Heart right ventricle (tissue), 16 donors: ENCODE results near the gene TRIM14. TPM values are rescaled to one million over a fixed set of nuclear protein-coding genes. Genes with fewer than 3 reads are reported as not detected.
"Not testable (repeated sequence)": the region's sequence is repeated elsewhere in the genome, so short reads cannot be mapped to it uniquely, and the experiment has no call there.

Experiments used
- ATAC-seq, 8 donors: fragments of 200-7000 bp; cut with Tn5 transposase; one replicate each; pipeline ENCODE4 v1.9.1; 2020; ENCODE audit warnings: mild to moderate bottlenecking in 8 of 8, moderate library complexity in 8 of 8, moderate number of reproducible peaks in 1 of 8
- DNase-seq, 2 donors: peaks; one replicate each; pipeline ENCODE4 v3.0.0-alpha.2; 2020
- H3K27ac ChIP-seq, 10 donors: fragments of 200-600 bp; sonication (generic) in 2 of 10; one replicate each; pipeline versions ENCODE4 v1.5.0 to v1.8.0; 2020 to 2022; ENCODE audit warnings: mild to moderate bottlenecking in 3 of 10
- H3K27me3 ChIP-seq, 7 donors: fragments of 200-600 bp; one replicate each; pipeline ENCODE4 v1.8.0; 2021 to 2022; ENCODE audit warnings: mild to moderate bottlenecking in 2 of 7
- H3K36me3 ChIP-seq, 9 donors: fragments of 200-600 bp; sonication (generic) in 1 of 9; one replicate each; pipeline versions ENCODE4 v1.5.0 to v1.8.0; 2020 to 2022; ENCODE audit warnings: mild to moderate bottlenecking in 2 of 9
- H3K4me1 ChIP-seq, 9 donors: fragments of 200-600 bp; sonication (generic) in 1 of 9; one replicate each; pipeline versions ENCODE4 v1.5.0 to v1.8.0; 2020 to 2022; ENCODE audit warnings: mild to moderate bottlenecking in 4 of 9
- H3K4me3 ChIP-seq, 10 donors: fragments of 200-600 bp; sonication (generic) in 2 of 10; one replicate each; pipeline versions ENCODE4 v1.5.0 to v1.8.0; 2020 to 2022; ENCODE audit warnings: mild to moderate bottlenecking in 7 of 10, moderate library complexity in 2 of 10
- H3K9me3 ChIP-seq, 11 donors: fragments of 200-600 bp in 10 of 11; sonication (generic) in 2 of 11; one replicate each; pipeline versions ENCODE4 v1.5.0 to v1.8.0; 2013 to 2022; ENCODE audit warnings: mild to moderate bottlenecking in 2 of 11, control low read depth in 1 of 11, moderate library complexity in 1 of 11
- CTCF ChIP-seq, 9 donors: fragments of 200-600 bp; sonication (generic) in 2 of 9; IDR thresholded peaks; one replicate each; pipeline versions ENCODE4 v1.5.0 to v1.8.0; 2021 to 2022; ENCODE audit warnings: antibody characterized with exemption in 9 of 9, mild to moderate bottlenecking in 5 of 9, moderate library complexity in 1 of 9
- WGBS, 2 donors: extraction: QIAGEN DNeasy Blood & Tissue Kit; methylation state at CpG; one replicate each; pipeline ENCODE4 v1.1.7; 2013; ENCODE audit warnings: inconsistent platforms in 1 of 2; 5-methylcytosine and 5-hydroxymethylcytosine counted together
- intact Hi-C, 10 donors: fragments of 100-400 bp; cut with DNase I; formaldehyde crosslinking; loops; one replicate each; pipeline versions ENCODE4 v1.11.1 to v1.14.2; 2022
- polyA plus RNA-seq, 2 donors: library from polyadenylated mRNA; stranded (reverse); fragments of 200-250 nt; gene quantifications; one replicate each; pipeline ENCODE4 v1.2.3, GENCODE V29; 2013
- total RNA-seq, 10 donors: library from RNA; stranded (reverse); fragmentation: NEBNext Ultra II Directional in 3 of 10; extraction: Animal tissue kit (Norgen Biotek cat#: 25700) in 3 of 10; gene quantifications; one replicate each; pipeline versions ENCODE4 v1.2.1 to v1.2.4, GENCODE V29; 2021 to 2023
- donor health status: Arrhythmogenic right ventricular cardiomyopathy.
- donor health status: ischemic (EF 13 %, LVEDD 7.1; RV severe dilation, severe dysfunction).
- donor health status: healthy with polysubstance abuse.
- donor health status: DM: no; HTN: yes; CAD: no.
- donor health status: DM: no; HTN: no; CAD: no.
- donor health status: ischemic (EF 25% LVEDD 6.9; RV normal size, moderate dysfunction).
- donor health status: ischemic (EF 25% LVEDD 5.7; RV mildly dilated, moderate dysfunction).
- donor health status: healthy.
- donor health status: DM: yes; HTN: yes; CAD: no.
- donor health status: Ischemic cardiomyopathy.
- donor health status: ischemic (EF 35%, LVEDD 5.7; RV mildly dilated, moderate dysfunction).
- donor health status: nonischemic (EF 11% LVEDD 7.7; RV severe dilation, severe dysfunction).
- donor health status: DM: yes; HTN: yes; CAD: no.
- donor health status: PGD.
- donor health status: ischemic (EF 29% LVEDD 5.4; RV normal size, mild dysfunction).
- donor health status: nonischemic (EF 23%, LVEDD 6.1; RV moderate dilation, normal function).

TRIM14 gene
- total and polyA plus RNA-seq, 12 donors: 0.47 to 11.2 (median 1.6) TPM

GRCh38 chr9:98020476-98021145, 98.4 kb downstream of the TRIM14 start:
- H3K9me3 ChIP-seq: no peaks in the 10 kb centered on the region
- TF ChIP-seq CTCF (IDR thresholded peaks at IDR 0.05): no peak
- H3K36me3 ChIP-seq: peaks cover 0 to 49% (median 17%) of the 10 kb centered on the region in 9 donors
- peak overlapping the region in 6 of 10 donors; percentile 19 to 85 (median 66) for H3K27ac ChIP-seq
- DNase-seq (no peak), ATAC-seq (no peak)
- intact Hi-C loops: loop anchor here in 1 of 10 donors (10.0 kb wide), 1 partner anchor 86 kb away; the partner anchor contains the start of gene HEMGN
- peaks cover 0 to 52% (median 23%) of the 10 kb centered on the region in 9 donors for H3K4me1 ChIP-seq
- H3K4me3 ChIP-seq: no peak overlapping the region
- WGBS, 2 donors: 93 to 95% methylated on average over 8 of the region's 8 CpGs
- no peaks in the 10 kb centered on the region for H3K27me3 ChIP-seq

- DNase-seq, H3K4me3 ChIP-seq, H3K27ac ChIP-seq, H3K27me3 ChIP-seq, ATAC-seq, H3K9me3 ChIP-seq: not testable (repeated sequence)
- Histone ChIP-seq H3K36me3 (peaks cover 0 to 57% (median 25%) of the 10 kb centered on the region in 9 donors), H3K4me1 (peaks cover 0 to 52% (median 23%) of the 10 kb centered on the region in 9 donors)
- intact Hi-C loops: loop anchor here in 2 of 10 donors (5.0 to 10.0 kb wide), 2 partner anchors 38 to 85 kb away; partner anchors contain the start of genes ANP32B (in 1 of the 2) and HEMGN (in 1 of the 2)
- 87 to 94% methylated on average over 5 of the region's 5 CpGs for WGBS, 2 donors
Measured at GRCh38 chr9:98019869-98020268, 99.2 kb downstream of the TRIM14 start.

Other genes with a start within 250 kb of the TRIM14 start
- 10 to 100 TPM in 3 of 10 donors, 1 to 10 TPM in 7; 7.4 to 12.8 (median 8.2) TPM for gene TRMO, start 196.7 kb downstream of the TRIM14 start, total RNA-seq
- gene TRMO, start 196.7 kb downstream of the TRIM14 start, polyA plus RNA-seq: 1 to 10 TPM; 4.4 to 6.0 TPM
- gene HEMGN, start 181.1 kb downstream of the TRIM14 start, total RNA-seq: 1 to 10 TPM in 1 of 10 donors, under 1 TPM in 3, not detected in 6; 0.11 to 1.1 (median 0.19) TPM
- gene HEMGN, start 181.1 kb downstream of the TRIM14 start, polyA plus RNA-seq: not detected
- 10 to 100 TPM; 48.2 to 68.2 (median 56.9) TPM for gene ANP32B, start 135.9 kb downstream of the TRIM14 start, total RNA-seq
- 10 to 100 TPM; 67.8 to 69.3 TPM for gene ANP32B, start 135.9 kb downstream of the TRIM14 start, polyA plus RNA-seq
- gene NANS, start 62.5 kb downstream of the TRIM14 start, total RNA-seq: 10 to 100 TPM; 20.0 to 43.7 (median 30.0) TPM
- gene NANS, start 62.5 kb downstream of the TRIM14 start, polyA plus RNA-seq: 100 to 1,000 TPM in 1 of 2 donors, 10 to 100 TPM in 1; 38.3 to 141 TPM
- gene CORO2A, start 73.4 kb upstream of the TRIM14 start, total RNA-seq: under 1 TPM; 0.06 to 0.90 (median 0.22) TPM
- gene CORO2A, start 73.4 kb upstream of the TRIM14 start, polyA plus RNA-seq: under 1 TPM; 0.22 to 0.42 TPM
- 1 to 10 TPM in 9 of 10 donors, under 1 TPM in 1; 0.49 to 4.3 (median 1.7) TPM for gene TBC1D2, start 136.4 kb upstream of the TRIM14 start, total RNA-seq
- 1 to 10 TPM; 2.3 to 2.8 TPM for gene TBC1D2, start 136.4 kb upstream of the TRIM14 start, polyA plus RNA-seq